ENCODE measurements around the gene COX10.
A peak's percentile ranks its signal among the peaks of the same experiment; 100 is the strongest.

COX10 gene

DNA sequence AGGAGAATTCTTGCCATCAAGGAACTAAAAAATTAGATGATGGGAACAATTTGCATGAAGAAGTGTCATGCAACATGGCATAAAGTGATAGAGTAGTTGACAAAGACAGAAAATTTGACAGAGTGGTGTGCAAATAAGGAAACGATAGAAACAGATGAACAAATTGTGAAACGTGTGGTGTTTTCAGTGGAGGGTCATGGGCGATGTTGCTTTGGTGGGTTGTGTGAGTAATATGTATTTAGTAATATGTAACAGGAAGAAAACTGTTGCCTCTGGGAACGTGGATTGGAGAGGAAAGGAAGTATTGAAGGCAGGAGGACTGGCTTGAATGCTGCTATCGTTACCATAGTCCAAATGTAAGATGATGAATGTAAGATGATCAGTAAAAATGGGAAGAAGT, 3.6 kb downstream of the COX10 start:
- no peak for DNase-seq

DNA sequence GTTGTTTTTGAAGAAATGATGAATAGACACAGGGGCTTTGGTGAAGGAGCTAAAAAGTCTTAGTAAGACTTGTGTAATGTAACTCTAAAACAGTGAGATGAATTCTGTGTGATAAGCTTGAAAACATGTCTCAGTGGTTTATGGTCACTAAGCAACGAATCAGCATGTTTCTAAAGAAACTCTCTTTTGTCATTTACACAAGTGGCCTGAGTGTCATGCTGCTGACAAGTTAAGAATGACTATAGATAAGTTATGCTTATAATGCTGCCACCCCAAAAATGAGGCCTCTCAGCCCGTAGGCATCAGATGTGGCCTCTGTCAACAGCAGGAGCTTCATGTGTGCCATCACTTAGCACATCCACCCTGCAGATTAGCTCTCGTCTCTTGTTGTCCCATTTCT, 8.7 kb downstream of the COX10 start:
- no peak for DNase-seq

DNA sequence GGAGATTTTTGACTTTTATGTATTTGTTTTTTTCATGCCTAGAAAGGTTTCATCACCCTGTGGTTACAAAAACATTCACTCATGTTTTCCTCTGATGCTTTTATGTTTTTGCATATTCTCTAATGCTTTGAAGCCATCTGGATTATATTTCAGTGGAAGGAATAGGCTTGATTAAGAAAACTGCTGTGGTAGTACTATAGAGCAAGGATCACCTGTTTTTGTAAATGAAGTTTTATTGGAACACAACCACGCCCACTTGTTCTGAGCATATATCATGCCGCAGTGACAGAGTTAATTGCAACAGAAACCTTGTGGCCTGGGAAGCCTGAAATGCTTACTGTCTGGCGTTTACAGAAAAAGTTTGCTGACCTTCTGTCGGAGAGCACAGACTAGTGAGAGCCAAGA, 11.5 kb downstream of the COX10 start:
- DNase-seq, result no peak

GRCh38 chr17:14082848-14083247, 13.5 kb downstream of the COX10 start:
- DNase-seq, result no peak

- no peak for DNase-seq
Observed at GRCh38 chr17:14084955-14085354, 15.7 kb downstream of the COX10 start.

GRCh38 chr17:14086189-14086588, 16.9 kb downstream of the COX10 start:
- DNase-seq, result no peak

- DNase-seq, result no peak
Observed at GRCh38 chr17:14089179-14089578, 19.9 kb downstream of the COX10 start.

GRCh38 chr17:14091367-14091766, 22.1 kb downstream of the COX10 start:
- DNase-seq, result no peak

GRCh38 chr17:14092808-14093207, 23.5 kb downstream of the COX10 start:
- DNase-seq, result no peak

DNA sequence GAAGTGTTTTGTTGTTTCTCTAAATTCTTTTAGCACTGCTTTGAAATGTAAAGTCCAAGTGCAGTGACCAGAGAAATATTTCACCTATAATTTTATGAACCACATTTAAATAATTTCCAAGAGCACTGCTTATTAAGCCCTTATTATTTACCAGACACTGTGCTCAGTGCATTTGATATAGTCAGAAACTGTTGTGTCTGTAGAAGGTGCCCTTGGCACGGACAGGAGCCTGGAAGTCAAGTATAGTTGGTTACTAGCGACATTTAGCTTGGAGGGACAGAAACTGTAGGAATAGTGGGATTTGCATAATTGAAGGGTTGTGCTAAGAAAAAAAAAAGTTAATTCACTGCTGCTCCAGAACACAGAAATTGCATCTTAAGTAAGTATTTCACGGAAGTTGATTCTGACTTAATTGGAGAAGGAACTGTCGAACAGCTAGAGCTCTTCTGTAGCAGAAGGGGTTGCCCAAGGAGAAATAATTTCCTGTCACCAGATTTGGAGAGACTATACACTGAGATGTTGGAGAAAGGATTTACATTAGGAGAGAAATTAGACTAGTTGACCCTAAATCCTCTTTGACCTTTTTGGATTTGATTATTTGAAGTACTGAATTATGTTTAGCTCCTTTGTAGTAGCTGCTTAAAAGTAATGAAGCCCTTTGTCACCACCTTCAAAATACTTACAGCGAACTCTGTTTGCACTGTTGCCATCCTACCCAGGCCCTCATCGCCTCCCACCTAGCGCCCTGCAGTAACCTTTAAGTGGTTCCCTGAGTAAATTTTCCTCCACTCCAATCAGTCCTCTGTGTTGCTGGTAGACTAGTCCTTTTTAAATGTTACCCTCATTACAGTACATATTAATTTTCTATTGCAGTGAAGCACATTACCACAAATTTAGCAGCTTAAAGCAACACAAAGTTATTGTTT, 25.6 kb downstream of the COX10 start:
- DNase-seq, result no peak

GRCh38 chr17:14095631-14096030, 26.3 kb downstream of the COX10 start:
- no peak for DNase-seq

DNA sequence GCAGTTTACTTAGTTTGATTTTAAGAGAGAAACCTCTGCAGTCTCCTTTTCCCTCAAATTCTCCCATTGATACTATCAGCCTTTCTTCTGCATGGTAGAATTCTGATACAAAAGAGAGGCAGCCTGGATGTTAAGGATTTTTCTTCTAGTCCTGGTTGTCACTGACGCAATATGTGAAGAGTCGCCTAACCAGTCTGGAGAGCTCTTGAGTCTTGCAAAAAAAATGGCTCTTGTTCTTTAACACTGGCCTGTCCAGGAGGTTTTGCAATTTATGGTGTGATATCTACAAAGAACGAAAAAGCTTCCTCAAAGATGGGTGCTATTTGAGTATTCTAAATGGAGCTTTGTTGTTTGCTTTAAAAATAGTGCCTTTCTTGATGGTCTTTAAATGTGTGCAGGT, 28.9 kb downstream of the COX10 start:
- DNase-seq, result peak; percentile 13

GRCh38 chr17:14101976-14102375, 32.7 kb downstream of the COX10 start:
- no peak for DNase-seq

GRCh38 chr17:14103836-14104235, 34.5 kb downstream of the COX10 start:
- no peak for DNase-seq

GRCh38 chr17:14104734-14105133, 35.4 kb downstream of the COX10 start:
- DNase-seq, result no peak

GRCh38 chr17:14107889-14108288, 38.6 kb downstream of the COX10 start:
- no peak for DNase-seq

DNA sequence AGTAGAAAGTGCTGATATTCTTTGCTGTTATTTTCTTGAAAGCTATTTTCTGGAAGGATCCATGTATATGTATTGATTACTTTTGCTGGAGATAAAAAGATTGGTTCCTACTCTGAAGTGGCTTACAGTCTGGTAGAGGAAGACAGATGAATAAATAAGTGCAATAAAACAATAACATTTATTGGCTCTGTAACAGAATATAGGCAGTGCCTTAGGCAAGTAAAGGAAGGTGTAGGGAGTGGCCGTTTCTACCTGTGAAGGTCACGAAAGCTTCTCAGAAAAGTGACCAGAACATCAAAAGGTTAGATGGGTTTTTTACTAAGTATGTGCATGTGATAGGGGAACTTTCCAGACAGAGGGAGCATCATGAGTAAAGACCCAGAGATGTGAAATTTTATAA, 43.1 kb downstream of the COX10 start:
- DNase-seq, result no peak

- DNase-seq, result no peak
Observed at GRCh38 chr17:14113137-14113536, 43.8 kb downstream of the COX10 start.

GRCh38 chr17:14116263-14117024, 47.1 kb downstream of the COX10 start:
- DNase-seq, result no peak

GRCh38 chr17:14118951-14119350, 49.6 kb downstream of the COX10 start:
- DNase-seq, result no peak

- no peak for DNase-seq
Observed at GRCh38 chr17:14119546-14119945, 50.2 kb downstream of the COX10 start.

- DNase-seq, result no peak
Observed at GRCh38 chr17:14121952-14122351, 52.6 kb downstream of the COX10 start.

GRCh38 chr17:14123619-14124278, 54.4 kb downstream of the COX10 start:
- DNase-seq, result no peak

- DNase-seq, result no peak
Observed at GRCh38 chr17:14124854-14125253, 55.5 kb downstream of the COX10 start.
